Heart left ventricle (tissue), 16 donors: Measurements from ENCODE around the gene PTPRD. TPM values are rescaled to one million over a fixed set of nuclear protein-coding genes. Genes with fewer than 3 reads are reported as not detected.

Experiments used
- ATAC-seq, 4 donors: fragments of 200-7000 bp; cut with Tn5 transposase; one replicate each; pipeline ENCODE4 v1.9.1; 2020 to 2022; ENCODE audit warnings: moderate library complexity in 4 of 4, mild to moderate bottlenecking in 3 of 4, moderate number of reproducible peaks in 1 of 4
- DNase-seq, 5 donors: peaks; one replicate each; pipeline ENCODE4 v3.0.0-alpha.2; 2020
- H3K27ac ChIP-seq, 12 donors: fragments of 200-600 bp; sonication (generic) in 4 of 12; one replicate each; pipeline versions ENCODE4 v1.5.0 to v1.8.0; 2016 to 2022; ENCODE audit warnings: mild to moderate bottlenecking in 2 of 12
- H3K27me3 ChIP-seq, 9 donors: fragments of 200-600 bp; sonication (generic) in 2 of 9; one replicate each; pipeline versions ENCODE4 v1.5.1 to v1.8.0; 2016 to 2022; ENCODE audit warnings: mild to moderate bottlenecking in 3 of 9
- H3K36me3 ChIP-seq, 9 donors: fragments of 200-600 bp; sonication (generic) in 2 of 9; one replicate each; pipeline versions ENCODE4 v1.5.0 to v1.8.0; 2018 to 2022; ENCODE audit warnings: mild to moderate bottlenecking in 2 of 9
- H3K4me1 ChIP-seq, 12 donors: fragments of 200-600 bp; sonication (generic) in 4 of 12; one replicate each; pipeline versions ENCODE4 v1.5.0 to v1.8.0; 2016 to 2022; ENCODE audit warnings: mild to moderate bottlenecking in 3 of 12
- H3K4me3 ChIP-seq, 12 donors: fragments of 200-600 bp; sonication (generic) in 4 of 12; one replicate each; pipeline versions ENCODE4 v1.5.0 to v1.8.0; 2017 to 2022; ENCODE audit warnings: mild to moderate bottlenecking in 9 of 12, moderate library complexity in 4 of 12
- H3K9me3 ChIP-seq, 12 donors: fragments of 200-600 bp; sonication (generic) in 4 of 12; one replicate each; pipeline versions ENCODE4 v1.5.0 to v1.8.0; 2016 to 2022; ENCODE audit warnings: mild to moderate bottlenecking in 1 of 12
- CTCF ChIP-seq, 12 donors: fragments of 200-600 bp; sonication (generic) in 4 of 12; IDR thresholded peaks; one replicate each; pipeline versions ENCODE4 v1.5.0 to v1.8.0; 2018 to 2022; ENCODE audit warnings: antibody characterized with exemption in 12 of 12, mild to moderate bottlenecking in 5 of 12
- POLR2A ChIP-seq, 2 donors: fragments of 450-650 bp; IDR thresholded peaks; one replicate each; pipeline ENCODE4 v1.6.1; 2017; ENCODE audit warnings: antibody characterized with exemption in 2 of 2, mild to moderate bottlenecking in 2 of 2, moderate library complexity in 2 of 2
- WGBS, 4 donors: extraction: QIAGEN DNeasy Blood & Tissue Kit in 2 of 4; methylation state at CpG; one replicate each; pipeline versions ENCODE4 v1.1.5 to v1.1.7; 2013 to 2018; 5-methylcytosine and 5-hydroxymethylcytosine counted together
- intact Hi-C, 10 donors: fragments of 100-400 bp; cut with DNase I; formaldehyde crosslinking; loops; one replicate each; pipeline versions ENCODE4 v1.11.1 to v1.14.2; 2022
- polyA plus RNA-seq, 2 donors: library from polyadenylated mRNA; stranded (reverse); fragments of 200-250 nt; gene quantifications; one replicate each; pipeline ENCODE4 v1.2.3, GENCODE V29; 2013
- total RNA-seq, 9 donors: library from RNA; depleted of rRNA in 2 of 9; stranded (reverse); fragments of >200 nt in 2 of 9; fragmentation: NEBNext Ultra II Directional in 3 of 9; extraction: Animal tissue kit (Norgen Biotek cat#: 25700) in 3 of 9; gene quantifications; one replicate each; pipeline versions ENCODE4 v1.1.0 to v1.2.4, GENCODE V29; 2016 to 2023
- donor health status: ischemic (EF 13 %, LVEDD 7.1; RV severe dilation, severe dysfunction).
- donor health status: healthy with polysubstance abuse.
- donor health status: DM: no; HTN: yes; CAD: no.
- donor health status: DM: no; HTN: no; CAD: no.
- donor health status: ischemic (EF 25% LVEDD 6.9; RV normal size, moderate dysfunction).
- donor health status: ischemic (EF 25% LVEDD 5.7; RV mildly dilated, moderate dysfunction).
- donor health status: healthy.
- donor health status: DM: yes; HTN: yes; CAD: no.
- donor health status: ischemic (EF 35%, LVEDD 5.7; RV mildly dilated, moderate dysfunction).
- donor health status: nonischemic (EF 11% LVEDD 7.7; RV severe dilation, severe dysfunction).
- donor health status: DM: yes; HTN: yes; CAD: no.
- donor health status: PGD.
- donor health status: ischemic (EF 29% LVEDD 5.4; RV normal size, mild dysfunction).
- donor health status: nonischemic (EF 23%, LVEDD 6.1; RV moderate dilation, normal function).

PTPRD gene
- total and polyA plus RNA-seq, 11 donors: 1.4 to 25.3 (median 15.1) TPM

DNA sequence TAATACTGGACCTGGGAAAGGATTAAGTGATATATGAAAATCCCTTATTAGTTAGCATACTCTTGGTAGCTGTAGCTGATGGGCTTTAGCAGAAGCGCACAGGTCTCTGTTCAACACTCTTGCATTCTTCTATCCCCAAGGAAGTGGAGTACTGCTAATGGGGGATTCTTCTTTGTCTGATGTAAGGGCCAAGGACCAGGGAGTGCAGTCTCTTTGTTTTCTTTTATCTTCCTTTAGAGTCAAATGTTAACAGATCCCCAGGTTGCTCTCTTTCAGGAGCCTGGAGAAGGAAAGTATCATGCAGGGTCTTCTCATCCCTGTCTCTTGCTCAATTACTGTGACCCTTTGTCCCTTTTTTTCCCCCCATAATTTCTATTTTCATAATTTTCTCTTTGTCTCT lies 1666.3 kb downstream of the PTPRD start:
- TF ChIP-seq CTCF (IDR thresholded peaks at IDR 0.05) (no peak), POLR2A (IDR thresholded peaks at IDR 0.05) (no peak)
- DNase-seq (no peak), ATAC-seq (no peak)
- Histone ChIP-seq H3K36me3 (no peaks in the 10 kb centered on the region), H3K4me1 (no peaks in the 10 kb centered on the region), H3K27ac (no peak overlapping the region), H3K27me3 (no peaks in the 10 kb centered on the region), H3K4me3 (no peak overlapping the region), H3K9me3 (peaks cover 0 to 5% (median 0%) of the 10 kb centered on the region in 12 donors)
- intact Hi-C loops: no loop called here
- 89 to 100% (median 95%) methylated on average over 1 of the region's 1 CpG for WGBS, 4 donors

- Histone ChIP-seq H3K9me3 (peaks cover 0 to 5% (median 0%) of the 10 kb centered on the region in 12 donors), H3K27ac (no peak overlapping the region), H3K4me3 (no peak overlapping the region), H3K4me1 (no peaks in the 10 kb centered on the region), H3K27me3 (no peaks in the 10 kb centered on the region), H3K36me3 (no peaks in the 10 kb centered on the region)
- TF ChIP-seq POLR2A (IDR thresholded peaks at IDR 0.05): no peak
- no peak for TF ChIP-seq CTCF (IDR thresholded peaks at IDR 0.05)
- no peak for ATAC-seq
- no peak for DNase-seq
- 84 to 91% (median 89%) methylated on average over 1 of the region's 1 CpG for WGBS, 4 donors
- intact Hi-C loops: no loop called here
These were observed 1669.4 kb downstream of the PTPRD start for GRCh38 chr9:8943392-8943791.

- H3K36me3 ChIP-seq: no peaks in the 10 kb centered on the region
- intact Hi-C loops: no loop called here
- TF ChIP-seq POLR2A (IDR thresholded peaks at IDR 0.05) (no peak), CTCF (IDR thresholded peaks at IDR 0.05) (no peak)
- no peak overlapping the region for H3K4me3 ChIP-seq
- no peak for DNase-seq
- H3K27ac ChIP-seq: no peak overlapping the region
- no peaks in the 10 kb centered on the region for H3K27me3 ChIP-seq
- ATAC-seq: no peak
- no peaks in the 10 kb centered on the region for H3K4me1 ChIP-seq
- peaks cover 0 to 5% (median 0%) of the 10 kb centered on the region in 12 donors for H3K9me3 ChIP-seq
These were observed 1672.2 kb downstream of the PTPRD start for GRCh38 chr9:8940650-8941049.

GRCh38 chr9:8926461-8926860 lies 1686.3 kb downstream of the PTPRD start:
- no peak for DNase-seq
- intact Hi-C loops: no loop called here
- WGBS, 4 donors: 87 to 94% (median 91%) methylated on average over 1 of the region's 1 CpG

More at GRCh38 chr9:8926461-8926860, 1686.3 kb downstream of the PTPRD start:
- Histone ChIP-seq H3K27me3 (no peaks in the 10 kb centered on the region), H3K27ac (no peak overlapping the region), H3K4me1 (no peaks in the 10 kb centered on the region), H3K36me3 (no peaks in the 10 kb centered on the region), H3K4me3 (no peak overlapping the region), H3K9me3 (no peaks in the 10 kb centered on the region)
- no peak for ATAC-seq
- TF ChIP-seq CTCF (IDR thresholded peaks at IDR 0.05) (no peak), POLR2A (IDR thresholded peaks at IDR 0.05) (no peak)
